Stimulated activated CD8-positive, alpha-beta memory T cell treated with anti-CD3 and anti-CD28 coated beads, Interleukin-2, amount 100 ng/mL, for 1 hour (primary cell): ENCODE measurements around the gene NRXN2.

Experiments used
- DNase-seq, 2 donors: peaks; one replicate each; pipeline ENCODE4 v3.0.0-alpha.2; 2020; ENCODE audit warnings: low read depth in 2 of 2

The NRXN2 gene

GRCh38 chr11:64590763-64591221, 132.2 kb downstream of the NRXN2 start, which contains the start of gene SLC22A12:
Gene SLC22A12, plus strand, starts transcription at chr11:64591220. Its CDS starts 337 bp downstream, at chr11:64591557.
- no peak for DNase-seq

GRCh38 chr11:64588701-64589100, 134.3 kb downstream of the NRXN2 start:
- no peak for DNase-seq

DNA sequence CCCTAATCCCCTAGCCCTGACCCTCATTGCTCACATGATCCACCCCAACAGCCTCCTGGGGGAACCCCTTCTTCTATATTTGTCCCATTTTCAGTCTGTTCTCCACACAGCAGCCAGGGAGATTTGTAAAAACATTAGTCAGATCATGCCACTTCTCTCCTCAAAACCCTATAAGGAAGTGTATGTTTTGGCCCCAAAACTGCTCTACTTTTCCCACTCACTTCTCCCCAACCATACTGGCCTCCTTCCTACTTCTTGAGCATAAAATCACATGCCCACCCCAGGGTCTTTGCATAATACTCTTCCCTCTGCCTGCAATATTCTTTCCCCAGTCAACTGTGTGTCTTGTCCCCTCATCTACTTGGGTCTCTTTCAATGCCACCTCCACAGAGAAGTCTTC, 136.6 kb downstream of the NRXN2 start:
- no peak for DNase-seq

GRCh38 chr11:64585150-64585549, 137.8 kb downstream of the NRXN2 start:
- DNase-seq, result no peak

GRCh38 chr11:64583296-64584262, 139.4 kb downstream of the NRXN2 start:
- DNase-seq, result no peak

DNA sequence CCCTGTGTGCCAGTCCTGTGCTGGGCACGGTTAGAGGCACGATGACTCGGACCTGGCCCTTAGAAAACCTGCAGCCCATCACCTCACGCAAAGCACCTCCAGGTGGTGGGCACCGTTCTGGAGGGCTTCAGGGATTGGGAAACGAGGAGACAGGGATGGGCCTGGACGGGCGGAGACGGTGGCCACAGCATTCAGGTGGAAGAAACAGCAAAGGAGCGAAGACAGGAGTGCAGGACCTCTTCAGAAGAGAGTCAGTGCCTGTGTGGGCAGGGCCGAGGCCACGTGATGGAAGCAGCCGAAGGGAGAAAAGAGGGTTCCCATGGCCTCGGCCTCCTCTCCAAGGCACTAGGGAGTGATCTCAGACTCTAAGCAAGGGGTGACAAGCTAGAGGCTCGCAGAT, 140.1 kb downstream of the NRXN2 start:
- no peak for DNase-seq

GRCh38 chr11:64581057-64581523, 141.9 kb downstream of the NRXN2 start:
- no peak for DNase-seq

DNA sequence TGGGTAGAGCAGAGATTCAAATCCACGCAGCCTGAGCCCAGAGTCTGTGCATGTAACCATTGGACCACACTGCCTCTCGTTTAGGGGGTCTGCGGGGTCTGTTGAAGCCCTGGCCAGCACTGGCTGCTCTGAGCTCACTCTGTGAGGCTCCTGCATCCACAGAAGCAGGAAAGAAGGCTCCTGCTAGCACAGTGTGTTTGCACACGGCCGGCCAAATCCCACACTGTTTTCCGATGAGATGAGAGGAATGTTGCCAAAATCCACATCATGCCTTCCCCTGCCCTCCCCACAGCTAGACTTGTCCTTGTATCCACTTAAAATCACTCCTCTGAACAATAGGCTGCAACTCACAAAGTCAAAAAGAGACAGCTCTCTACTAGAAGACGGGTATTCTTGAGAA, 142.6 kb downstream of the NRXN2 start:
- DNase-seq, result no peak

GRCh38 chr11:64577202-64577601, 145.8 kb downstream of the NRXN2 start:
- DNase-seq, result no peak

DNA sequence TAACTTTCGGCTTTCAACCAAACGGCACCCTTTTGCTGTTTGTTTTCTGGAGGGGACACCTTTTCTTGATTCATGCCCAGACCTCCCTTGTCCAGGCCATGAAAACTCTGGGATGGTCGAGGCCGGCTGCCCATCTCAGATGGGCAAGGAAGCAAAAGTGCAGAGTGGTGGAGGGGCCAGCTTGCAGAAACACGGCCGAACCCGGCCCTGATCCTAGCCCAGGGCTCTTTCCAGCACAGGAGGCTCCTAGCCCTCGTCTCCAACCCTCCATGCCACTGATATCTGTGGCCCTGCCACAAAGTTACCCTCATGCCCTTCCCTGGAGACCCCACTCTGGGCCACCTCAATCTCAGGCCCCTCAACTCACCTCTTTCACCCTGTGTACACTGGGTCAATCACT, 150.9 kb downstream of the NRXN2 start:
- no peak for DNase-seq

DNA sequence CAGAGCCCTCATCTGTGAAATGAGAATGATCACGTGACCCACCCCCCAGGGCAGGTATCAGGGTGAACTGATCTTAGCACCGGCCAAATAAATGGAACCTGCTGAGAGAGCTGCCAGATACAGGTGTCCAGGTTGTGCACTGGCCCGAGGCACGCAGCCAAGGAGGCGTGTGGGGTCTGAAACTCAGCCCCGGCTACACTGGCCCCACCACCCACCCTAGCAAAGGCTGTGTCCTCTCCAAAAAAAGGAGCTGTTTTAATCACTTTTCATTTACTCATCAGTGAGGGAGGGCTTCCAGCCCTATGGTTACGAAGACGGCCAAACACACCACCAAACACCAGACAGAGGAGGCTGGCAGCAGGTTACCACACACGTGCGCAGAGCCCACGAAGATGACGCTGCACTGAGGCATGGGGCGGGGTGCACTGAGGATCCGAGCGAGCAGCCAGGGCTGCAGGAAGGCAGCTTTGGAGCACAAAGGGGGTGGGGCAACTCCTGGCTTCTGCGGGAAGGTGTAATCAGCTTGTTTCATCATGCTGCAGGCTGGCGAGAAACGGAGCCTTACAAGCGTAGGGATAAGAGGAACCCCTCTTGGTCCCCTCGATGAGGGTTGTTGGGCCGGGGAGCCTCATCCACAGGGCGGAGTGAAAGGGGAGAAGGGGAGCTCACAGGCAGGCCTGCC, 151.4 kb downstream of the NRXN2 start:
- no peak for DNase-seq

DNA sequence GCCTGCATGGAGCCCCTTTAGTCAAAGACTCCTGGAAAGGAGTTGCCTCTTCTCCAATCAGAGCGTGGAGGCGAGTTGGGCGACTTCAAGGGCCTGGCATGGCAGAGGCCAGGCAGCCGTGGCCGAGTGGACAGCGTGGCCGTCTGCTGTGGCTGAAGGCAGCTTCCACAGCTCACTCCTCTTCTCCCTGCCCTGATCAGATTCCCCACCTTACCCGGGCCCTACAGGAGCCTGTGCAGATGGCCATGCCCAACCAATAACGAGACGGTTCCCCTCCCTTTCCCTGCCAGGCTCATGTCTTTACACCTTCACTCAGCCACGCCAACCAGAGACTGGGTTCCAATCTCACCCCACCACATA, 152.0 kb downstream of the NRXN2 start:
- DNase-seq, result no peak

DNA sequence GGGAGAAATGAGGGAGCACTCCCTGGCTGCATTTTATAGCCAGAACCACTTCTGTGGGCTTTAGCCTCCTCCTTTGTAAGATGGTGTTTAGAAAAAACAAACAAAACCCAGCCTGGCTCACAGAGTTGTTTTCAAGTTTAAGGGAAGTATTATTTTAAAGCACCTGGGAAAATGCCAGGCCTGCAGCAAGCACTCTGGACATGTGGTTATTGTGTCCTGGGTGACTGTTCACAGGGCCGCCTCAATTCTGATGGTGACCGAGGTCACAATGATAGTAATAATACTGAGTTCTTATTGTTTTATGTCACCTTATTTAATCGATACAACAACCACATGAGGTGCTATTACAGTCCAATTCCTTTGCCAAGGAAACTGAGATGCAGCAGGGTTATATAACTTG, 152.7 kb downstream of the NRXN2 start:
- DNase-seq, result no peak

DNA sequence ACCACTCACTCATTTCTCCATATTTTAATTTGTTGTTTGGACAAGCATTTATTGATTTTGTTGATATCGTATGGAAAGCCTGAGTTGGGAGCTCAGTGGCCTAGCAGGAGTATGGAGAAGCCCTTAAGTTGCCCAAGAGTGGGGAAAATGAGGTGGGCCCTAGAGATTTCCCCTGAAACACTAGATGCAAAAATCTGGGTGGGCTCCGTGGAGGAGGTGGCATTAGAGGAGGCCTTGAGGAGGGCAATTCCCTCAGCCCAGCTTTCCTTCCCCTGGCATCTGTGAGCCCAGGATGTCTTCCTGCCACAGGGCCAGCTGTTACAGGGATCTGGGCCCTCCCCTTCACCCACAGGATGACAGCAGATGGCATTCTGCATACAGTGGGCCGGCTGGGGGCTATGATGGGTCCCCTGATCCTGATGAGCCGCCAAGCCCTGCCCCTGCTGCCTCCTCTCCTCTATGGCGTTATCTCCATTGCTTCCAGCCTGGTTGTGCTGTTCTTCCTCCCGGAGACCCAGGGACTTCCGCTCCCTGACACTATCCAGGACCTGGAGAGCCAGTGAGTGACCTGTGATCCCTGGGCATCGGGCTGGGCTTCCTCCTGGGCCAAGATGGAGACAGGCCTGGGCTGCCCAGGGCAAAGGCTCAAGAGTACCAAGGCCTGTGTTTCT, 153.6 kb downstream of the NRXN2 start:
- no peak for DNase-seq

GRCh38 chr11:64568584-64569140, 154.3 kb downstream of the NRXN2 start:
- DNase-seq, result no peak

DNA sequence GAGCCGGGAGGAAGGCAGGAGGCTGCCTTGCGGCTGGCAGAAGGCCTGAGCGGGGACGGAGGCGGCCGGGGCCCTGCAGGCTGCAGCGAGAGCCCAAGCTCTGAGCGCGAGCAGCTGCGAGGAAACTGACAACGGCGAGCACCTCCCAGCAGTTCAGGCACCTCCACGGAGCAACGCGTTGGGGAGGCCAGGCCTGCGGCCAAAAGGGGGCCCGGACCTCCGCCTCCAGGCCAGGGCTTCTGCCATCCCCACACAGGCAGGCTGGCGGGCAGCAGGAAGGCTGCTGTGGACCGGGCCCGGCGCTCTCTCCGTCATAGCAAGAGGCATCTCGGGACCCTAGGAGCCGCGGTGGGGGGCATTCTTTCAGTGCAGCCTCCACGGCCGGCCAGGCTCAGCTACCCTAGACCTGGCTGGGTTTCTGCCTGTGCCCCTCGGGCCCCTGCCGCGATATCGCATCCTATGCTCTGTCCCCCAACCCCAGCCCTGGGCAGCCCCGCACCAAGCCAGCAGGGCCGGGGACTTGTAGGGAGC, 154.9 kb downstream of the NRXN2 start:
- DNase-seq, result no peak

DNA sequence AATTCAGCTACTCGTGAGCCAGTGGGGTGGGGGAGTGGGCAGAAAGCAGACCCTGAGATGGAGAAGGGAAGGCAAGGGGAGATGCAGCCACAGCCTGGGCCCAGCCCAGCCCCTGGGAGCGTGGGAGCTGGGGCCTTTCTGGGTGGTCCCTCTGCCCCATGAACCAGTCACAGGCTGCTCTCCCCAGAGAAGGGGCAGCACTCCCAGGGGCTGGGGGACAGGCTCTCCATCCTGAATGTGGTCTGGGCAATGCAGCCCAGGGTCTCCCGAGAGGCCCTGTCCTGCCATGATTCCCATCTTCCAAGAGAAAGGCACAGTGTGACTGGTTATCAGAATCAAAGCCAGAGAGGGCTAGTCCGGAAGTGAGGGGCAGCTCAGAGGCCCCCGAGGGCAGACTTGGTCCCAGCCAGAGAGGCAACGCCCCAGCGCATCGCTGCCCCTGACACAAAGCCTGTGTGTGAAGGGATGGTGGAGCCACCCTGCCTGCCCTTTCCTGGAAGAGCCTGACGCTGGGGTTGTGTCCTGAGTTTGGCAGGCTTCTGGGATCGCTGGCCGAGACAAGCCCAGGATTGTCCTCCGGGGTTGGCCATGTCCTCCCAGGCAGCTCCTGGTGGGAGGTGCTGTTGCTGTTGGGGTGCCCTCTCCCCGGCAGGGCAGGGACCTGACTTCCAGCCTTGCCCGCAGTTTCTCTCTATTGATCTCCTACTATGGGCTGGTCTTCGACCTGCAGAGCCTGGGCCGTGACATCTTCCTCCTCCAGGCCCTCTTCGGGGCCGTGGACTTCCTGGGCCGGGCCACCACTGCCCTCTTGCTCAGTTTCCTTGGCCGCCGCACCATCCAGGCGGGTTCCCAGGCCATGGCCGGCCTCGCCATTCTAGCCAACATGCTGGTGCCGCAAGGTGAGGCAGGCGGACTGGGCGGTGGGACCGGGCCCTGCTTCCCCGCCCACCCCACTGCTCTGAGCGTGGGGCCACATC, 155.8 kb downstream of the NRXN2 start:
- no peak for DNase-seq

- DNase-seq, result no peak
These were observed 156.7 kb downstream of the NRXN2 start for GRCh38 chr11:64566042-64566914.
